HG03039 (cell line): Measurements from ENCODE around the gene COQ8A.
"Not testable (repeated sequence)": the region's sequence is repeated elsewhere in the genome, so short reads cannot be mapped to it uniquely, and the experiment has no call there.

Experiments
- ATAC-seq: cut with Tn5 transposase; IDR thresholded peaks from one replicate; pipeline ENCODE4 v1.9.1; 2021; ENCODE audit warnings: mild to moderate bottlenecking, moderate library complexity; ENCODE audit not compliant: unreplicated experiment

Gene COQ8A

DNA sequence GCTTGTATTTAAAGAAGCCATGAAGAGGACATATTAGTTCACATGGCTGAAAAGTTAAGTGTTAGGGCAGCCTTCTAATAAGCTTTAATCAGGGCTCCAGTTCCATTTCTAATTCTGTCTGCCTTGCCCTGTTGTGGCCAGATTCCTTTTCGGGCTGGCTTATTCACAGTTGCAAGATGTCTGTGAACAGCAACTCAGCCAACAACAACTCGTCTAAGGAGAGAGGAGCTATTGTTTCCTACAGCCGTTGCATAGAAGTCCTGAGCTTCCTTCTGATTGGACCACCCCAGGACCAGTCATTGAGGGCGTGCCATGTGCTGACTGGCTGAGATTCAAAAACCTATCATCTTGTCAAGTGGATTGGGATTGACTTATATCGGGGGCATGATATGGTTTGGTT is 18.6 kb upstream of the COQ8A start:
- no peak for ATAC-seq

DNA sequence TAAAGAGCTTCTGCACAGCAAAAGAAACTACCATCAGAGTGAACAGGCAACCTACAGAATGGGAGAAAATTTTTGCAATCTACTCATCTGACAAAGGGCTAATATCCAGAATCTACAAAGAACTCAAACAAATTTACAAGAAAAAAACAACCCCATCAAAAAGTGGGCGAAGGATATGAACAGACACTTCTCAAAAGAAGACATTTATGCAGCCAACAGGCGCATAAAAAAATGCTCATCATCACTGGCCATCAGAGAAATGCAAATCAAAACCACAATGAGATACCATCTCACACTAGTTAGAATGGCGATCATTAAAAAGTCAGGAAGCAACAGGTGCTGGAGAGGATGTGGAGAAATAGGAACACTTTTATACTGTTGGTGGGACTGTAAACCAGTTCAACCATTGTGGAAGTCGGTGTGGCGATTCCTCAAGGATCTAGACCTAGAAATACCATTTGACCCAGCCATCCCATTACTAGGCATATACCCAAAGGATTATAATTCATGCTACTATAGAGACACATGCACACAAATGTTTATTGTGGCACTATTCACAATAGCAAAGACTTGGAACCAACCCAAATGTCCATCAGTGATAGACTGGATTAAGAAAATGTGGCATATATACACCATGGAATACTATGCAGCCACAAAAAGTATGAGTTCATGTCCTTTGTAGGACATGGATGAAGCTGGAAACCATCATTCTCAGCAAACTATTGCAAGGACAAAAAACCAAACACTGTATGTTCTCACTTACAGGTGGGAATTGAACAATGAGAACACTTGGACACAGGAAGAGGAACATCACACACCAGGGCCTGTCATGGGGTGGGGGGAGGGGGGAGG is 10.6 kb upstream of the COQ8A start:
- ATAC-seq: not testable (repeated sequence)

DNA sequence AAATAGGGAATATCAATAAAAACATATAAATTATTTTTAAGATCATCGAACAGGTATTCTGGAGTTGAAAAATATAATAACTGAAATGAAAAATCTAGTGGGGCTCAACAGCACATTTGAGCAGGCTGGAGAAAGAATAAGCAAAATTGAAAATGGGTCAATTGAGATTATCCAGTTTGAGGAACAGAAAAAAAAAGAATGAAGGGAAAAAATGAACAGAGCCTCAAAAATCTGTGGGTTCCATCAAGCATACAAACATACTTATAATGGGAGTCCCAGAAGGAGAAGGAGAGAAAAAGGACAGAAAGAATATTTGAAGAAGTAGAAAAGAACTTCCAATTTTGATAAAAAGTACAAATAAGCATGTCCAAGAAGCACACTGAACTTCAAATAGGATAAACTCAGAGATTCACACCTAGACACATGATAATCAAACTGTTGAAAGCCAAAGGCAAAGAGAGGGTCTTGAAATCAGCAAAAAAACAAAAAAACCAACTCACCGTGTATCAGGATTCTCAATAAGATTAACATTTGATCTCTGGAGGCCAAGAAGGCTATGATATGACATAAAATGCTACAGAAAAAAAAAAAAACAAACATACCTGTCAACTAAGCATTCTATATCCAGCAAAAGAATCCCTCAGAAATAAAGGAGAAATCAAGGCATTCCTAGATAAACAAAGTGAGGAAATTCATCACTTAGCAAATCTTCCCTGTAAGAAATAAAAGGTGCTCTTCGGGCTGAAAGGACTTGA is 5.4 kb upstream of the COQ8A start:
- ATAC-seq: no peak

DNA sequence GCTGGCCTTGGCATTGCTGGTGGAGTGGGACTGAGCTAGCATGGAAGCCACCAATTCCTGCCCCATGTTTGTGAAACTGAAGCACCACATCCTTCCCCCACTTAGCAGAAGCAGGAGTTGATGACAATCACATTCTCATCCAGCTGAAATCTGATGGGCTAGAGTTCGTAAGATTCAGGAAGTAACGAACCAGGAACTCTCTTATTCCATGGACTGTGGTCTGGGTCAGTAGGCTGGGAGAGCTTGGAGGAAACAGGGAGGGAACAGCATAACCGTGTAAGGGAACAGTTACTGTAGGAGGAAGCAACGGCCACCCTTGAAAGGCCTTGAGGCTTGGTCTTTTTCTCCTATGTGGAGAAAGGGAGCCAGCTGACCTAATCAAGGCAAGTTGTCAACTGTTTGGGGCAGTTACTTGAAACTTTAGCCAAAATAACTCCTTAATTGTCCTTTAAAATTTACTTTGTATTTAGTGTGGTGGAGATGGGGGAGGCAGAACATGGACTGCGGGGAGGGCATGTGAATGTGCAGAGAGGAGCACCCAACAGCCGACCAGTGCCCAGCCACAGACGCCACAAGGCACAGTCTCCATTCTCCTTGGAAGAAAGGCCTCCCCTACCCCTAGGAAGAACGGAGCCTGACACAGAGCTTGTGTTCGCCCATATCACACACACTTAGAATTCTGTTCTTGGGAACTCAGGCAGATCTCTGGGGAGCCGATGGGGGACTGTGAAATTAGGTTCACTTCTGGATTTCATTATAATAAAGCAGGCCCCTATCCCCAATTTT is 2.0 kb upstream of the COQ8A start:
- no peak for ATAC-seq

DNA sequence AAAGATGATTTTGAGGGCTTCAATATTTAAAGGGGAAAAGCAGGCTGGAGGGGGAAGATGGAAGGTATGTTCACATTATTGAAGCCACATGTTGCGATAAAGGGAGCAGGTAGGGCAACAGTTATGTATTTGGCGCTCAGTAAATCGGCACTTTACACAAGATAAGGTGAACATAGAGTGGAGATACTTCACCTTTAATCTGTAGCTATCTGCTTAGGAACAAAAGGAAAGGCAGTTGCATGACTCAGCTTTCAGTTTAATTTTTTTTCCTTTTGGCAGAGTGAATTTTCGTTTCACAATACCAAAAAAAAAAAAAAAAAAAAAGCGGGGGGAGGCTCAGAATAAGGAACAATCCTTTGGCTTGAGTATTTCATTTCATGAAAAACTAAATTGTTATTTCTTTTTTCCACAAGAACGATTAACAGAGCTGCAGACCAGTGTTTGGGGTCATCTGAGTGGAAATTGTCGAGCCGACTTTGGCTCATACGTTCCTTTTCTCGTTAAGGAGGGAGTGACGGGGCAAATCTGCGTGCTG is 1.1 kb upstream of the COQ8A start:
- ATAC-seq: no peak

- peak; percentile 24 for ATAC-seq
These were observed 561 bp upstream of the COQ8A start for GRCh38 chr1:226939438-226940028.

DNA sequence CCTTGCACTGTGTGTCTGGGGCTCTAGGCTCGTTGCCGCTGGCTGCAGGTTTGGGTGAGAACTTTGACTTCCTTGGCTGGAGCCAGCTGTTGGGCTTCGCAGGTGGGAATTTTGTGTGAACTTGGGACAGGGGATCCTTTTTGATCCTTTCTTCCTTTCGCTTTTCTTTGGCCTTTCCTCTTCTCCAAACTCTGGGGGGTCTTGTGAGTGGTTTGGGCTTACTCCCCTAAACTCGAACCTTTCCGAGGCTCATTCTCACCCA is 643 bp downstream of the COQ8A start:
- no peak for ATAC-seq

DNA sequence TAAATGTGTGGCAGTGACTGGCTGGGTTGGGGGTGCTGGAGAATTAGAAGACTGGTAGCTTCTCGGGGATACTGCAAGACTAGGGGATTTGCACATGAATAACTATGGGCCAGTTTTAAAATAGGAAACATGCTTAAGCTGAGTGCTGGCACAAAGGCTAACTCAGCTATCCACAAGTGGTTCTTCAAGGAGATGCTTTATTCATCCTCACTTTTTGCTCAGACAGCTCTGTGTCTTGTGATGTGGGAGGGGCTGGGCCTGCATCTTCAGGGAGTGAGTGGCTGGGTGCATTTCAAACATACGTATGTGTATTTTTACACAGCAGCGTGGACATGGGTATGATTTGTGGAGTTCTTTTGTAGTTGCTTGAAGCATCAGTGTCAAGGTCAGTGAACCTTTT is 2.3 kb downstream of the COQ8A start:
- no peak for ATAC-seq

GRCh38 chr1:226943156-226943555 is 3.1 kb downstream of the COQ8A start:
- no peak for ATAC-seq

DNA sequence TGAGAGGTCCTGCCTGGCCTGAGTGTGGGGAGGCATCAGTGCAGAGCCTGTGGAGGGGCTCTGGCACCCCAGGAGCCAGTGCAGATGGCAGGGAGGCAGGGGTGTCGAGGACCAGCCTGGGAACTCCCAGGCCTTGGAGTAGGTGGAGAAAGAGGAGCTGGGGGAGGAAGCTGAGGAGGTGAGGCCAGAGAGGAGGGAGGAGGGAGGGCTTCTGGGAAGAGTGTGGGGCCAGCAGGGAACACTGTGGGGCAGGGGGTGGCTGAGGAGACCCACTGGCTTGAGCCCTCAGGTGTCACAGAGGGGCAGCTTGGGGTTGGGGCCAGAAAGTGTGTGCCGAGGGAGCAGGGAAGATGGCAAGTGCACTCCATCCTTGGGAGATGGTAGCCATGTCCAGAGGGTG is 3.8 kb downstream of the COQ8A start:
- no peak for ATAC-seq

GRCh38 chr1:226945106-226945857 is 5.2 kb downstream of the COQ8A start:
- ATAC-seq: no peak

DNA sequence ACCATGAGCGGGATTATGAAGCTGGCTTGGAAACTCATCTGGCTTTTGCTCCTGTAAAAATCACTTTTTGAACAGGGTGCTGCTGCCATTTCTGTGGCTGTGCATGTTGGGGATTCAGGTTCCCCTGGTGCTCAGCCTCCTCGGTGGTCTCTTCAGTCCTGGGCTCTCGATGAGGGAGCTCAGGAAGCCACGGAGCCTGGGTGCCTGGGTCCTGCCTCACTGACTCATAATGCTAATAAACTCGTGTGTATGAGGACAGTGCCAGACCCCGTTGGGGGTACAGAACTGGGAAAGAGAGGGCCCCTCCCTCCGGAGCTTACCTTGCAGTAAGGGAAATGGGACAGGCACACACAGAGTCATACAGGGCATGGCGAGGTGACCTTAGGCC is 5.8 kb downstream of the COQ8A start:
- no peak for ATAC-seq

DNA sequence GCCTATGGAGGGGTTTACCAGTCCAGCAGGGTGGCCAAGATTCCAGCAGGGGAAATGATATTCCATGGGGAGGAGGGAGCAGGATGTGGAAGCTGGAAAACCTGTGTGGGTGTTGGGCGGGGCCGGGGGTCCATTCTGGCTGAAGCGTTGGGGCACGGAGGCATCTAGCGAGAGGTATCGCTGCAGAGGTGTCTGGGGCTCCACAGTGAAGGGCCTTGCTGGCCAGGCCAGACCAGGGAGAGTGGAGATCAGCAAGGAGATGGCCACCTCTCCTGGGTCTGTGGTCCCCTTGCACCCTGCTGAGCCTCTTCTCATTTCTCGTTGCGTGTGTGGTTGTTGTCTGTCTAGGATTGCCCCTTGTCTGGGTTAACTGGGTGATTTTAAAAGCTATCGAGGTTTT is 6.2 kb downstream of the COQ8A start:
- ATAC-seq: no peak

DNA sequence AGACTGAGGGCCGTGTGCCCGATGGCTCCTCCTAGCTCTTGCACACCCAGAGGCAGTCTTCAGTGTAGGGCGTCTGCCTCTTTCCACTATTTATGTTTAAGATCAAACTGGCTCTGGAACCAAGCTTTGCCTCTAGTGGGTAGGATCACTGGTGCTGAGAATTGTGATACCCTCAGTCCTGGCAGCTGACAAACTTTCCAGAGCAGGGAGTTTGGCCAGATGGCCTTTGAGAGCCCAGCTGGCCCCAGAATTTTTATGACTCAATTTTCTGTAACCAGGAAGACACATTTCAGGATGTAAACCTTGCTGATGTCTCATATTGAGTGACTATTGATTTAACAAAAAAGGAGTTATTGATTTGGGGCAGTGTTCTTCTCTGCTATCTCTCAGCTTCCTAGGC is 6.7 kb downstream of the COQ8A start:
- ATAC-seq: no peak

- ATAC-seq: no peak
These were observed 8.0 kb downstream of the COQ8A start for GRCh38 chr1:226948051-226948450.

- ATAC-seq: no peak
These were observed 8.4 kb downstream of the COQ8A start for GRCh38 chr1:226948480-226948879.

DNA sequence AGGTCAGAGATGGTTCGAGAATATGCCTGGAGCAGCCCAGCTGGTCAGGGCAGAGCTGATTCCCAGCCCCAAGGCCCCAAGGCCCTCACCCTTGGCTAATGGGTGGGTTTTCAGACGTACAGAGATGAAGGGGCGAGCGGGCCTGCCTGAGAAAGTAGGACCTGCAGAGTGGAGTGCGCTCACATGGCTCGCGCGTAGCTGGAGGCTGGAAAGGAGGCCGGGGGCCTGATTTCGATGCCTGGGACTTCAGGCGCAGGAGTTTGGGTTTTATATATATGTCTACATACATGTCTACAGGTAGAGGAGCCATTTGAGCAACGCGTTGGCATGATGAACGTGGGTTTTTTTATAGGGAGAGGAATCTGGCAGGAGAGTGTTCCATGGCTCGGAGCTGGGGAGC is 8.9 kb downstream of the COQ8A start:
- ATAC-seq: no peak

GRCh38 chr1:226949401-226949800 is 9.3 kb downstream of the COQ8A start:
- ATAC-seq: no peak

GRCh38 chr1:226950316-226950715 is 10.2 kb downstream of the COQ8A start:
- ATAC-seq: no peak

GRCh38 chr1:226950871-226951270 is 10.8 kb downstream of the COQ8A start:
- no peak for ATAC-seq
